MM.1S (cell line): Measurements from ENCODE around the gene UQCC5.

Experiments
- DNase-seq: peaks from one replicate; pipeline ENCODE4 v3.0.0-alpha.2; 2015
- H2AFZ ChIP-seq: fragments of 300-600 bp; sonication (generic); 2 replicates; pipeline ENCODE4 v1.6.0; 2016; ENCODE audit warnings: antibody characterized with exemption, low read length
- H3F3A ChIP-seq: fragments of 300-600 bp; sonication (generic); 2 replicates; pipeline ENCODE4 v1.6.1; 2016; ENCODE audit warnings: mild to moderate bottlenecking, antibody characterized with exemption, low read length, moderate library complexity, mixed read lengths; ENCODE audit not compliant: insufficient read depth
- H3K27ac ChIP-seq: fragments of 300-600 bp; sonication (generic); 2 replicates; pipeline ENCODE4 v1.5.1; 2016; ENCODE audit warnings: mild to moderate bottlenecking, low read length
- H3K27me3 ChIP-seq: fragments of 300-600 bp; sonication (generic); replicated peaks from 2 replicates; pipeline ENCODE4 v1.6.0; 2016; ENCODE audit warnings: low read length; ENCODE audit not compliant: insufficient read depth
- H3K36me3 ChIP-seq: fragments of 300-600 bp; sonication (generic); replicated peaks from 2 replicates; pipeline ENCODE4 v1.6.1; 2016; ENCODE audit warnings: mild to moderate bottlenecking, low read length, mixed read lengths; ENCODE audit not compliant: insufficient read depth
- H3K4me1 ChIP-seq: fragments of 300-600 bp; sonication (generic); 2 replicates; pipeline ENCODE4 v1.6.1; 2016; ENCODE audit warnings: low read length, mixed read lengths
- H3K4me2 ChIP-seq: fragments of 300-600 bp; sonication (generic); 2 replicates; pipeline ENCODE4 v1.6.0; 2016; ENCODE audit warnings: low read depth, low read length
- H3K4me3 ChIP-seq: fragments of 300-600 bp; sonication (generic); 2 replicates; pipeline ENCODE4 v1.5.1; 2016; ENCODE audit warnings: low read length, mixed read lengths
- H3K79me2 ChIP-seq: fragments of 300-600 bp; sonication (generic); 2 replicates; pipeline ENCODE4 v1.6.1; 2016; ENCODE audit warnings: mixed run types, low read length, mixed read lengths
- H3K9ac ChIP-seq: fragments of 300-600 bp; sonication (generic); 2 replicates; pipeline ENCODE4 v1.6.1; 2016; ENCODE audit warnings: low read length, mixed read lengths
- H3K9me2 ChIP-seq: fragments of 300-600 bp; sonication (generic); replicated peaks from 2 replicates; pipeline ENCODE4 v1.6.1; 2016; ENCODE audit warnings: mild to moderate bottlenecking, low read length, mixed read lengths; ENCODE audit not compliant: insufficient read depth
- H3K9me3 ChIP-seq: fragments of 300-600 bp; sonication (generic); replicated peaks from 2 replicates; pipeline ENCODE4 v1.6.1; 2016; ENCODE audit warnings: mild to moderate bottlenecking, low read length, mixed read lengths; ENCODE audit not compliant: insufficient read depth
- H4K20me1 ChIP-seq: fragments of 300-600 bp; sonication (generic); 2 replicates; pipeline ENCODE4 v1.6.1; 2016; ENCODE audit warnings: mild to moderate bottlenecking, low read length, moderate library complexity, mixed read lengths; ENCODE audit not compliant: insufficient read depth
- EZH2 ChIP-seq: fragments of 300-600 bp; sonication (generic); optimal IDR thresholded peaks from 2 replicates; pipeline ENCODE3; 2017; ENCODE audit warnings: low read depth, mild to moderate bottlenecking, antibody characterized with exemption, low read length, mixed read lengths
- EZH2phosphoT487 ChIP-seq: fragments of 300-600 bp; sonication (generic); IDR thresholded peaks from 2 replicates; pipeline ENCODE4 v1.6.1; 2018; ENCODE audit warnings: antibody characterized with exemption, low read length
- TF ChIP-seq, protein P1 (sequence below): fragments of 300-600 bp; sonication (generic); IDR thresholded peaks from 2 replicates; pipeline ENCODE4 v1.5.1; 2016; ENCODE audit warnings: antibody characterized with exemption, low read length, mixed read lengths

Gene UQCC5

DNA sequence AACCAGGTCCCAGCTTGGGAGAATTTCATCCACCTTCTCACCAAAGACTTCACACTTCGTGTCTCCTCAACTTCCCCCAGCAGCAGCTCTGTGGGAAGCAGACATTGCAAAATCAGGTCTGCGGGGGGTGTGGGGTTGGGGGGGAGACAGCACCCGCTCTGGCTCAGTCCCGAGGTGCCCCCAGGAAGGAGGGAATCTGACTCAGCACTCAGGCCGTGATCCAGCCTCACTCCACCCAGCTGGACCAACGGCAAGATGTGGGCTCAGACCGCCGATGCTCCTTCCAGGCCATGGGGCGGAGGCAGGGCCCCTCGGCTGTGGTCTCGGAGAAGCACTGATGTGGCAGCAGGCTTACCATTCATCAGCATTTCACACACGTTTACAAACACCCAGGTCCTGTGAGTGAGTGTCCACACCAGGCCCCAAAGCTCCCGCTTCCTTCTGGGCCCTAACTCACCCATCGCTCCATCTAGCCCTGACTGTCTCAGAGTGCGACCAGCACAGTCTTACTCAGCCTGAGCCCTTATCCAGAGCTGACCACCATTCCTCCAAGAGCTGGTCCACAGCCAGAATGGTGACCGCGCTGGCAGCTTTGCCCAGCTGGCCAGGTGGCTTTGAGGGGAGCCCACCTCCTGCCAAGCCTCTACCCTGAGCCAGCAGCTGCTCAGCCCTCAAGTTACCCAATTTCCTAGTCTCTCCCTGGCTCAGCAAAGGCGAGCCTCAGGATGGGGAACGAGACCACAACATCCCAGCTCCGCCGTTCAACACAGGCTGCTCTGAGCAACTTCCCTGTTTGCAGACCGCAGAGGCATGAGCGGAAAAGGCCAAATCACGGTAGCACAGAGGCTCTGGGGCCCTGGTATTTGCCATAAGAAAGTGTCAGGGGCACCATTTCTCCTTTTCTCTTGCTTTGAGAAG, 38.0 kb upstream of the UQCC5 start:
- H3K4me1 ChIP-seq = no peaks in the 10 kb centered on the region
- no peak overlapping the region for H3K4me2 ChIP-seq
- no peak overlapping the region for H3K4me3 ChIP-seq
- no peaks in the 10 kb centered on the region for H3K79me2 ChIP-seq
- H3K27ac ChIP-seq = no peak overlapping the region
- TF ChIP-seq EZH2phosphoT487 = no peak
- TF ChIP-seq, protein P1, sequence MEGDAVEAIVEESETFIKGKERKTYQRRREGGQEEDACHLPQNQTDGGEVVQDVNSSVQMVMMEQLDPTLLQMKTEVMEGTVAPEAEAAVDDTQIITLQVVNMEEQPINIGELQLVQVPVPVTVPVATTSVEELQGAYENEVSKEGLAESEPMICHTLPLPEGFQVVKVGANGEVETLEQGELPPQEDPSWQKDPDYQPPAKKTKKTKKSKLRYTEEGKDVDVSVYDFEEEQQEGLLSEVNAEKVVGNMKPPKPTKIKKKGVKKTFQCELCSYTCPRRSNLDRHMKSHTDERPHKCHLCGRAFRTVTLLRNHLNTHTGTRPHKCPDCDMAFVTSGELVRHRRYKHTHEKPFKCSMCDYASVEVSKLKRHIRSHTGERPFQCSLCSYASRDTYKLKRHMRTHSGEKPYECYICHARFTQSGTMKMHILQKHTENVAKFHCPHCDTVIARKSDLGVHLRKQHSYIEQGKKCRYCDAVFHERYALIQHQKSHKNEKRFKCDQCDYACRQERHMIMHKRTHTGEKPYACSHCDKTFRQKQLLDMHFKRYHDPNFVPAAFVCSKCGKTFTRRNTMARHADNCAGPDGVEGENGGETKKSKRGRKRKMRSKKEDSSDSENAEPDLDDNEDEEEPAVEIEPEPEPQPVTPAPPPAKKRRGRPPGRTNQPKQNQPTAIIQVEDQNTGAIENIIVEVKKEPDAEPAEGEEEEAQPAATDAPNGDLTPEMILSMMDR = no peak
- no peak for TF ChIP-seq EZH2
- no peaks in the 10 kb centered on the region for H4K20me1 ChIP-seq
- no peaks in the 10 kb centered on the region for H3F3A ChIP-seq
- no peak overlapping the region for H3K9ac ChIP-seq
- H3K9me2 ChIP-seq = no peaks in the 10 kb centered on the region
- no peak for DNase-seq
- peaks cover 15% of the 10 kb centered on the region for H3K27me3 ChIP-seq
- no peak overlapping the region for H2AFZ ChIP-seq
- H3K36me3 ChIP-seq = no peaks in the 10 kb centered on the region
- H3K9me3 ChIP-seq = no peaks in the 10 kb centered on the region

DNA sequence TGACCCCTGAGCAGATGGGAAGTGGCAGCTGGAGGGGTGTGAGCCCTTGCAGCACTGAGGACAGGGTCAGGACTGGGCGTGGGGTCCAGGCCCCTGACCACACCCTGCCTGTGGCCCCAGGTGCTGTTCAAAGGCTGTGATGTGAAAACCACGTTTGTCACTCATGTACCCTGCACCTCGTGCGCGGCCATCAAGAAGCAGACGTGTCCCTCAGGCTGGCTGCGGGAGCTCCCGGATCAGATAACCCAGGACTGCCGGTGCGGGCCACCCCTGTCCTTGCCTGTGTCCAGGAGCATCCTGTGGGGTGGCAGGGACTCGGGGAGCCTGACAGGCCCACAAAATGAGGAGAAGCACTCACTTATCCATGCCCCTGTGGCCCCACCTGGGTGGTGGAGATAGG, 35.4 kb upstream of the UQCC5 start:
- no peak for DNase-seq
- H3K4me1 ChIP-seq = no peaks in the 10 kb centered on the region
- no peaks in the 10 kb centered on the region for H3K9me2 ChIP-seq
- H3F3A ChIP-seq = no peaks in the 10 kb centered on the region
- no peak overlapping the region for H3K27ac ChIP-seq
- TF ChIP-seq EZH2 (no peak), EZH2phosphoT487 (no peak)
- TF ChIP-seq, protein P1 = no peak
- no peaks in the 10 kb centered on the region for H4K20me1 ChIP-seq
- no peak overlapping the region for H3K4me2 ChIP-seq
- no peak overlapping the region for H3K9ac ChIP-seq
- H3K36me3 ChIP-seq = no peaks in the 10 kb centered on the region
- H2AFZ ChIP-seq = no peak overlapping the region
- no peaks in the 10 kb centered on the region for H3K79me2 ChIP-seq
- H3K27me3 ChIP-seq = peaks cover 36% of the 10 kb centered on the region
- H3K9me3 ChIP-seq = no peaks in the 10 kb centered on the region
- H3K4me3 ChIP-seq = no peak overlapping the region

DNA sequence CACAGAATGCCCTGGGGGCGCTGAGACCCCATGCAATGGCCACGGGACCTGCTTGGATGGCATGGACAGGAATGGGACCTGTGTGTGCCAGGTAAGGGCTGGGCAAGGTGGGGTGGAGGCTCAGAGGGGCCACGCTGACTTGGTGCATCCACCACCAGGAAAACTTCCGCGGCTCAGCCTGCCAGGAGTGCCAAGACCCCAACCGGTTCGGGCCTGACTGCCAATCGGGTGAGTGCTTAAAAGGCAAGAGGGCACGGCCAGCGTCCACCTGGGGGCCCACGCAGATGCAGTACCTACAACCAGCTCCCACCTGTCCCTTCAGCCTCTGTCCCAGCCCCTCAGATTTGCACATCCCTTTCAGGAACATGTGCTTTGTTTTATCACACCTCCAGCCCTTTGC, 34.4 kb upstream of the UQCC5 start:
- H3K27me3 ChIP-seq = peaks cover 44% of the 10 kb centered on the region
- no peaks in the 10 kb centered on the region for H3K36me3 ChIP-seq
- H3K9me2 ChIP-seq = no peaks in the 10 kb centered on the region
- H4K20me1 ChIP-seq = no peaks in the 10 kb centered on the region
- no peak overlapping the region for H3K9ac ChIP-seq
- no peaks in the 10 kb centered on the region for H3F3A ChIP-seq
- no peaks in the 10 kb centered on the region for H3K4me1 ChIP-seq
- no peak overlapping the region for H3K4me2 ChIP-seq
- H3K9me3 ChIP-seq = no peaks in the 10 kb centered on the region
- no peaks in the 10 kb centered on the region for H3K79me2 ChIP-seq
- H3K4me3 ChIP-seq = no peak overlapping the region
- no peak overlapping the region for H3K27ac ChIP-seq
- no peak overlapping the region for H2AFZ ChIP-seq
- TF ChIP-seq EZH2phosphoT487 (no peak), EZH2 (no peak)
- TF ChIP-seq, protein P1 = no peak
- no peak for DNase-seq
